OCI-LY1 (cell line): ENCODE results near the gene HACE1.

ENCODE experiments used
- H2AFZ ChIP-seq: fragments of 200-600 bp; sonication (generic), shearing (Covaris generic); 2 replicates; pipeline ENCODE4 v1.6.0; 2014; ENCODE audit warnings: antibody characterized with exemption, mild to moderate bottlenecking, low read length
- H3F3A ChIP-seq: fragments of 200-600 bp; sonication (generic), shearing (Covaris generic); 2 replicates; pipeline ENCODE4 v1.6.0; 2014; ENCODE audit warnings: mild to moderate bottlenecking, antibody characterized with exemption, low read length, moderate library complexity; ENCODE audit not compliant: insufficient read depth
- H3K27ac ChIP-seq: fragments of 200-600 bp; sonication (generic); 2 replicates; pipeline ENCODE4 v1.5.1; 2014; ENCODE audit warnings: low read length, mixed run types, mild to moderate bottlenecking, low read depth; ENCODE audit not compliant: poor library complexity, severe bottlenecking
- H3K27me3 ChIP-seq: fragments of 200-600 bp; sonication (generic); 2 replicates; pipeline ENCODE4 v1.6.0; 2014; ENCODE audit warnings: antibody characterized with exemption, mild to moderate bottlenecking, low read length, moderate library complexity; ENCODE audit not compliant: insufficient read depth
- H3K36me3 ChIP-seq: fragments of 200-600 bp; sonication (generic); 2 replicates; pipeline ENCODE4 v1.6.1; 2014; ENCODE audit warnings: mild to moderate bottlenecking, antibody characterized with exemption, low read length, moderate library complexity, mixed read lengths; ENCODE audit not compliant: insufficient read depth
- H3K4me1 ChIP-seq: fragments of 200-600 bp; sonication (generic); 2 replicates; pipeline ENCODE4 v1.5.1; 2014; ENCODE audit warnings: mild to moderate bottlenecking, low read length, moderate library complexity; ENCODE audit not compliant: insufficient read depth, severe bottlenecking
- H3K4me2 ChIP-seq: fragments of 200-600 bp; sonication (generic), shearing (Covaris generic); 2 replicates; pipeline ENCODE4 v1.6.1; 2014; ENCODE audit warnings: low read length
- H3K4me3 ChIP-seq: fragments of 200-600 bp; sonication (generic); 2 replicates; pipeline ENCODE4 v1.5.1; 2014; ENCODE audit warnings: low read length, low read depth, mild to moderate bottlenecking, mixed read lengths; ENCODE audit not compliant: poor library complexity, severe bottlenecking
- H3K79me2 ChIP-seq: fragments of 200-600 bp; shearing (Covaris generic); 2 replicates; pipeline ENCODE4 v1.6.1; 2016; ENCODE audit warnings: mixed run types, low read length, mixed read lengths; ENCODE audit not compliant: insufficient read depth
- H3K9ac ChIP-seq: fragments of 200-600 bp; sonication (generic), shearing (Covaris generic); 2 replicates; pipeline ENCODE4 v1.6.1; 2014; ENCODE audit warnings: mild to moderate bottlenecking, low read length, mixed read lengths
- H3K9me2 ChIP-seq: fragments of 200-600 bp; sonication (generic), shearing (Covaris generic); 2 replicates; pipeline ENCODE4 v1.6.1; 2014; ENCODE audit warnings: low read depth, mild to moderate bottlenecking, low read length, mixed read lengths
- H3K9me3 ChIP-seq: fragments of 200-600 bp; shearing (Covaris generic); 2 replicates; pipeline ENCODE4 v1.6.1; 2014; ENCODE audit warnings: low read length, mixed read lengths
- H4K20me1 ChIP-seq: fragments of 200-600 bp; sonication (generic), shearing (Covaris generic); 2 replicates; pipeline ENCODE4 v1.6.0; 2016; ENCODE audit warnings: mild to moderate bottlenecking, low read length; ENCODE audit not compliant: insufficient read depth
- CTCF ChIP-seq: fragments of 200-600 bp; sonication (generic), shearing (Covaris generic); IDR thresholded peaks from 2 replicates; pipeline ENCODE4 v1.5.1; 2017; ENCODE audit warnings: mild to moderate bottlenecking, antibody characterized with exemption, low read length, moderate library complexity, mixed read lengths
- EZH2 ChIP-seq: fragments of 200-600 bp; sonication (generic), shearing (Covaris generic); IDR thresholded peaks from 2 replicates; pipeline ENCODE4 v1.8.0; 2017; ENCODE audit warnings: borderline replicate concordance, mixed run types, mild to moderate bottlenecking, antibody characterized with exemption, low read length, moderate library complexity, mixed read lengths

The HACE1 gene

GRCh38 chr6:104699593-104700329 lies 160.0 kb downstream of the HACE1 start:
- Histone ChIP-seq H3K36me3 (no peaks in the 10 kb centered on the region), H3K4me2 (no peak overlapping the region), H3K4me1 (no peaks in the 10 kb centered on the region), H4K20me1 (no peaks in the 10 kb centered on the region), H3K9ac (no peak overlapping the region), H3K9me2 (no peaks in the 10 kb centered on the region), H3F3A (no peaks in the 10 kb centered on the region), H3K27me3 (no peaks in the 10 kb centered on the region), H3K79me2 (no peaks in the 10 kb centered on the region), H3K9me3 (no peaks in the 10 kb centered on the region), H3K4me3 (no peak overlapping the region), H3K27ac (no peak overlapping the region), H2AFZ (no peak overlapping the region)
- TF ChIP-seq EZH2 (no peak), CTCF (no peak)

GRCh38 chr6:104698979-104699378 lies 160.7 kb downstream of the HACE1 start:
- H3K9me3 ChIP-seq = no peaks in the 10 kb centered on the region
- no peaks in the 10 kb centered on the region for H3K4me1 ChIP-seq
- H4K20me1 ChIP-seq = no peaks in the 10 kb centered on the region
- no peaks in the 10 kb centered on the region for H3K36me3 ChIP-seq
- H3K27me3 ChIP-seq = no peaks in the 10 kb centered on the region
- no peak overlapping the region for H3K9ac ChIP-seq
- no peak overlapping the region for H3K27ac ChIP-seq
- H3K79me2 ChIP-seq = no peaks in the 10 kb centered on the region
- TF ChIP-seq CTCF (no peak), EZH2 (no peak)
- no peak overlapping the region for H3K4me3 ChIP-seq
- H2AFZ ChIP-seq = no peak overlapping the region
- H3F3A ChIP-seq = no peaks in the 10 kb centered on the region
- H3K4me2 ChIP-seq = no peak overlapping the region
- no peaks in the 10 kb centered on the region for H3K9me2 ChIP-seq

DNA sequence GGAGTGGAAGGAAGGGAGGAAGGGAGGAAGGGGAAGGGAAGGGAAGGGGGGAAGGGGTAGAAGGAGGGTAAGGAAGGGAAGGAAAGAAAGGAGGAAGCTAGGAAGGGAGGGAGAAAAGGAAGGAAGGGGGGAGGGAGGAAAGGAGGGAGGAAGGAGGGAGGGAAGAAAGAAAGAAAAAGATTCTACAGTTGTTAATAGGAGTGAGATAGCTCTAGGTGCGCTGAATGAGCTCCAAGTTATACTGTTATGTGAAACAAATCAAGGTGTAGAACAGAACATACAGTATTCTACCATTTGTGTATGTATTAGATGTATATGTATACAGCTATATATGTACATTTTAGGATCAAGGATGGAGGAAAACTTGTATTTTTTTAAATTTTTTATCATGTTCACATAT lies 167.7 kb downstream of the HACE1 start:
- Histone ChIP-seq H4K20me1 (no peaks in the 10 kb centered on the region), H2AFZ (no peak overlapping the region), H3K36me3 (no peaks in the 10 kb centered on the region)

More for the DNA sequence above, 167.7 kb downstream of the HACE1 start:
- Histone ChIP-seq H3F3A (no peaks in the 10 kb centered on the region), H3K79me2 (no peaks in the 10 kb centered on the region), H3K4me1 (no peaks in the 10 kb centered on the region), H3K27ac (no peak overlapping the region), H3K4me3 (no peak overlapping the region), H3K4me2 (no peak overlapping the region), H3K9me3 (no peaks in the 10 kb centered on the region), H3K27me3 (0 out of 2 replicates have a peak, but pooled peaks cover 3% of the 10 kb centered on the region), H3K9ac (no peak overlapping the region), H3K9me2 (no peaks in the 10 kb centered on the region)
- no peak for TF ChIP-seq EZH2
- TF ChIP-seq CTCF = no peak
